HG03039 (cell line): Measurements from ENCODE around the gene GRIK2.

ENCODE experiments used
- ATAC-seq: cut with Tn5 transposase; IDR thresholded peaks from one replicate; pipeline ENCODE4 v1.9.1; 2021; ENCODE audit warnings: mild to moderate bottlenecking, moderate library complexity; ENCODE audit not compliant: unreplicated experiment

Gene GRIK2

DNA sequence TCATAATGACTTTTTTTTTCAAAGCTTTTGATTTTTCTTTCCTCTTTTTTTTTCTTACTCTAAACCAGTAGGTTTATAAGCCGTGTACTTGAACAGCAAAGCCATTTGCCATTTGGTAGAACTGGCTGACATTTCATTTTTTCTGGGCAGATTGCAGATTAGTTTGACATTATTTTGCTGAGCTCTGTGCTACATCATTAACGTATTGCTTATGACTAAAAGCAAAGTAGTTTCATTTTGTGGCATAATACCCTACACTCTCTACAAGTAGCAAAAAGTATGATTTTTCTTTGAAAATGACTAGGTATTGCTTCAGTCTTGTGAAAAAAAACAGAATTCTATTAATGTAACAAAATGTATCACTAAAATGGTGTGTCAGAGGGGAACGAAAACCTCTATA is 141.3 kb downstream of the GRIK2 start:
- no peak for ATAC-seq

GRCh38 chr6:101537753-101538316 is 144.3 kb downstream of the GRIK2 start:
- ATAC-seq: no peak

DNA sequence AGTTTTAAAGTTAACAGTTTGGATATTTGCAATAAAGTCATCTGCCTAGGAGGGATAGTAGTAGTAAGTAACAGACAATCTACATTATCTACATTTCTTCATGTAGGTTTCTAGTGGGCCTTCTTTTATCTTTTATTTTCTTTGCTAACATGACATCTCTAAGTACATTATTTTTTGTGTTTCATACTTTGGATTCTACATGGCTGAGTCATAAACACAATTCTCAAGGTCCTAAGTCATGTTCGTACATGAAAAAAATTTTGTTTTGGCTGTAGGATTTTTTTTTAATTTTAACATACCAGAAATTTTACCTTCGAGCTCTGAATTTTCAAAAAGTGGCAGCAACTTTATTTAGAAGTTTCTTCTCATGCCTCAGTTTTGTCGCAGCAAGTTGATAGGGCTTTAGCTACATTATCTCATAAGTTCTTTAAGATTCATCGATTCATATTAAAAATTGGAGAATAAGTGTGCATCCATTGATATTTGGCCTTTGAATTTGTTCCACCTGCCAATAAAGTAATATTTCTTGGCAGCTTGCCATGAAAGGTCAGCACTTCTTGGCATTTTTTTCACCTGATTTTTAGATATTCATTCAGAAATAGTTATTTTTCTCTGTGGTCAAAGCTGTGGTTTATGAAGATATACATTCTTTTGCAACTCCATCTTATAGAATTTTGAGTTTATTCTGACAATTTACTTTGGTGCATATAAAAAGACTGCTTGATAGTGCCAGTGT is 146.2 kb downstream of the GRIK2 start:
- ATAC-seq: no peak

DNA sequence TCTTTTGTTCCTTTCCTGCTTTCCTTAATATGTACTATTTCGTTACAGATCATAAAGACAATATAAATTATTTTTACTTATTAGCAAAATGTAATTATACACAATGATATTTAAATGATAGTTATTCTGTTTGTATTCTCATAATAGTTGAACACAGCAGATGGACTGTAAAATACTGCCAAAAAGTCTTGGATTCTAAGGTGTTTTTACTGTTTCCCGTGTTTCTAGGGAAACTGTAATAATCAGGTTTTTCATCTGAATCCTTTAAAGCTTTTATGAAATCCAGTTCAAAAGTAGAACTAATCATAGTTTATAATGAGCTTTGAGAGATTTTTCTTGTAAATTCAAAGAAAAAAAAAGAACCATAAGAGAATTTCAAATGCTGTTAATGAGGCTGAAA is 148.4 kb downstream of the GRIK2 start:
- no peak for ATAC-seq

GRCh38 chr6:101543796-101544195 is 150.3 kb downstream of the GRIK2 start:
- ATAC-seq: no peak

DNA sequence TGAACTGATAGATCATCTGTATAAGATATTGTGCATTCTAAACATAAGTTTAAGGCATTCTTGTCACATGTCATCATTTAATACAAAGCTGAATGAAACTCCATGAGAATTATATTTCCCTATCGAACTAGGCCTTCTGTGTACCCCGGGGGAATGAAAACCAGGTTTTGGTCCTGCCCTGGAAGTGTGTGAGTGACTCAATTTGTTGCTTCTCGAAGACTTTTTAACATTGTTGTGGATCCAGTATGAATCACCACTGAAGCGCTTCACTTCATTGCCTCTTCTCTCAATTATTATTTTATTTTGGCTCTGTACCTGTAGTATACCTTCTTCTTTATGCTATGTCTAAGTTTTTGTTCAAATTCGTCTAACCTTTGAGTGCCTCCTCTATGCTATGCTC is 150.8 kb downstream of the GRIK2 start:
- ATAC-seq: no peak

DNA sequence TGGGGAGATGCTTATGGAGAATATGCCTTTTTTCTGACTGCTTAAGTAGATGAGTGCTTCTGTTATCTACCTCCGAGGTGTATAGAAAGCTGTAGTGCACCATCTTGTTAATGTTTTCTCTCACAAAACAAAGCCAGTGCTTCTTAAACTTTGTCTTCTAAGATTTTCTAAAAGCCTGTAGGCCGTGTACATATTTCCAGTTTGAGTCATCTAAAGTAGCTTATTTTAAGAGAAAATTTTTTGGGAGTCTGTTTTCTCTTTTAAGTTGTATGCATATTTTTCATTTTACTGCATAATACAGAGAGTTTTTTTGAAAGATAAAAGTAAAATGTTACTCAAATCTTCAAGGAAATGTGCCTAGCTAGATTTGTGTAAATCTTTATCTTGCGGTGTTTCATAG is 151.7 kb downstream of the GRIK2 start:
- ATAC-seq: no peak

DNA sequence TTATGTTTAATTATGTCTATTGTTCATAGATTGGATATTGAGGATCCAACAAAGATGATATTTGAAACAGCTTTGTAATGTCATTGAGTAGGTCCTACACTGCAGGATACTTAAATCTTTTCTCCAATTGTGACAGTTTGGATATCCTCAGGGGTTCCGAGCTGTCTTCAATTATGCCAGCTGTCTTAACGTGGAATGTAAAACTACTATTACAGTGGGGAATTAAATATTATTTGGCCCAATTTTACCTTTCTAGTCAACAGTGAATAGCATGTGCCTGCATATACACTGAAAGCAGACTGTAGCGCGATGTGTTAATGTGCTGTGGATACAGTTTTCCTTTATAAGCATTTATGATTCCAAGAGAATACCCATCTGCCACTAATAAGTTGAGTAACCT is 156.9 kb downstream of the GRIK2 start:
- no peak for ATAC-seq

DNA sequence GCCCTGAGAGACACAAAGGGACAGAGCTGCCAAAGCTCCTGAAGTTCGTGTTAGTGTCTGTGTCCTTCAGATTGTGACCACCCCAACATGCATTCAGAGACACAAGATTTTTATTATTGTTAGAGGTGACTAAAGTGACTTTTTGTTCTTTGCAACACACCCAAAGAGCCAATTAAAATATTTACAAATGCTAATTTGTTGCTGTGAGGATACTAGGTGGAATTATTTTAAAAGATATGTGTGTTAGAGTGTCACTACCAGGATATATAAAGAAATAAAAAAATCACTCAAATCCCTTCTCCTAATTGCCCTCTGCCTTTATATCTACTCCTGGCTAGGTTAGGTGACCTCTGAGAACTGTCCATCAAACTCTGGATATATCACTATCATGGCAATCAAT is 160.7 kb downstream of the GRIK2 start:
- ATAC-seq: no peak

DNA sequence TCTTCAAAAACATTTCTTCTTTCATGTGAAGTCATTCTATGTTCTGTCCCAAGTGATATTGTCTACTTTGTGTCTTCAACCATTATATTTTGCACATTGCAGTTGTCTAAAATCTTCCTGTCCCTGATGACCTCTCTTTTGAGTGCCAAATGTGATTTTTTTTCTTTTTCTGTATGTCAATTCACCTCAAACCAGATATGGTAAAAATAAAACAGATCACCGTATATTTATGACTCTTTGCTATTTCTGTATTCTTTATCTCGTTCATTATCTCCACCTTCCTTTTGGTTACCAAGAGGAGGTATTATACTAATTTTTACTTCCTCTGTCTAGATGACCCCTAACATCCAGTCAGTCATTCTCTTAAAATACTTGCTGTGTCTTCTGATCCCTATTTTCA is 165.2 kb downstream of the GRIK2 start:
- no peak for ATAC-seq

GRCh38 chr6:101572627-101573026 is 179.1 kb downstream of the GRIK2 start:
- ATAC-seq: no peak

GRCh38 chr6:101577091-101577490 is 183.6 kb downstream of the GRIK2 start:
- ATAC-seq: no peak

GRCh38 chr6:101578306-101578705 is 184.8 kb downstream of the GRIK2 start:
- no peak for ATAC-seq

- ATAC-seq: no peak
Measured at GRCh38 chr6:101582792-101583191, 189.3 kb downstream of the GRIK2 start.

DNA sequence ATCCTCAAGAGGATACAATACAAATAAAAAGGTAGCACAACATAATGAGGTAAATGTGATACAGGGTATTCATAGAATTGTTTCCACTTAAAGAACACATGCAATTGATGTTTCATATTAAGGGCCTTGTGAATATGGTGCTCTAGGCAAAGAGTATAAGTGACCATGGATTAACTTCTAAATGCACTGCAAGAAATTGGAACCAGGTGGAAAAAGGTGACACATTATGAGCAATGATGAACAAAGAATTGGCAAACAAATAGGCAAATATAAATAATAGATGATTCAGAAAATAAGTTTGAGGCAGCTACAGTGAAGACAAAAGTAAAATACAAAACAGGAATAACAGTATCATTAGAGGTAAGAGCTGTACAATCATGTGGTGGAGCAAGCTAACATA is 192.0 kb downstream of the GRIK2 start:
- no peak for ATAC-seq

- no peak for ATAC-seq
Measured at GRCh38 chr6:101588343-101588742, 194.8 kb downstream of the GRIK2 start.

DNA sequence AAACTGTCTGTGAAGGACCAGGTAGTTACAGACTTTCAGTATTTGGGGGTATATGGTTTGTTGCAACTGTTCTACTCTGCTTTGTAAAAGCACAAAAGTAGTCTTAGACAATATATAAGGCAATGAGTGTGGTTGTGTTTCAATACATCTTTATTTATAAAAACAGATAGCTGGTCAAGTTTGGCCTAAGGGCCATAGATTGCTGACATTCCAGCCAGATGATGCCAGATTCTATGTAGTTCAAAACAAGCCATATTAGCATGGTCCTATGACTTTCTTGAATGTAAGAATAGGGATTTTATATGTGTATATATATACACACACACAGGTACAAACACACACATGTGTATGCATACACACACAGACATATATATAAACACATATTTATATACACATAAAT is 201.8 kb downstream of the GRIK2 start:
- ATAC-seq: no peak

DNA sequence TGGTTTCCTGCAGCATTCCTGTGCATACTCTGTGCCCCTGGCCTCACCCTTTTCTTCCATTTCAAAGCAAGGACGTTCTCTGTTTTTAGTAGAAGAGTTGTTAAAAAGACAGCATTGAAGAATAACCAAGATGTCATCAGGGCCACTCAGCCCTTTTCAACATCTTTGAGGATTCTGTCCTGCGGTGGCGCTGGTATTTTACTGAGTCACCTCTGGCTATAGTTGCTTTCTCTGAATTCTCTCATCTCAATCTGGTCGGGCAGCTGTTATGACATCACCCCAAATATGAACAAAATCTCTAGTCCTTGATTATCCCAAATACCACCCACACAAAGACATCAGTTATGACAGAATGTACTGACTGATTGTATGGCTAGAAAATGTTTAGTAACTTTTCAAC is 204.2 kb downstream of the GRIK2 start:
- ATAC-seq: no peak

GRCh38 chr6:101605426-101605825 is 211.9 kb downstream of the GRIK2 start:
- ATAC-seq: no peak

GRCh38 chr6:101605874-101606273 is 212.4 kb downstream of the GRIK2 start:
- ATAC-seq: peak; percentile 82

DNA sequence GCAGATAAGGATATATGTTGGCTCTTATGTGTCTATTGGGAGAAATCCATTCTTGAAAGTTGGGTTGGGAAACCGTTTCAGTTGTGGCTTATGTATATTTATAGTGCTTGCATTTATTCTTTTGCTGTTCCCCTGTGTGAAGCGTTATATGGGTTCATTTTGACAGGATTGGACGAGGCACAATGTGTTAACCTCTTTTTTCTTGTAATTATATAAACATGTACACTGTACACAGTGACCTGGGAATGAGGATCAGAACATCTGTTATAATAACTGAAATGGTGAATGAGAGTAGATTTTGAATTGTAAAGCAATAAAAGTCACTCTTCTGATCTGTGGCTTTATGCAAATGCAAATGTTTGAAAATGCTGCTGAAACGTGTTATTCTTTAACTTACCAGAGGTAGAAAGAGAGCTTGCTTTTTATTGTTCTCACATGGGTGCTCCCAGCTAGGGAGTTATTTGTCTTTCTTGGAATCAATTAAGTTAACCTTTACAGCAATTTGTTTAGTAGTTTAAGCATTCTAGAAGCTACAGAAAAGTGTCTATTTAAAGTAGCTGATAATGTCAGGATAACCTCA is 213.7 kb downstream of the GRIK2 start:
- no peak for ATAC-seq

DNA sequence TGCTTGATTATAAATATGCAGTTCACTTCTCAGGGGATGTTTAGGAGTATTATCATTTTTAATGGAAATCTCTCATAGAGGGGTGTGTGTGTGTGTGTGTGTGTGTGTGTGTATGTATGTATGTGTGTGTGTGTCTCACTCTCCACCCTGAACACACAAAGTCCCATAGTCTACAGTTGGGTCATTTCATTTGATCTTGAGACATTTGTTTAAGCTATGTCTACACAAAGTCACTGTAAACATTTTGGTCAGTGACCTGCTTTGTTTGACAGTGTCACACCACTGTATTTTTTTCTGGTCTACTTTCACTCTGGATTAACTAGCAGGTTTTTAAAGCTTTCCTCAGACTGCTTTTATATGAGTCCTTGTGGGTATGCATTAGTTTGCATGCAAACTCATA is 215.2 kb downstream of the GRIK2 start:
- ATAC-seq: no peak

DNA sequence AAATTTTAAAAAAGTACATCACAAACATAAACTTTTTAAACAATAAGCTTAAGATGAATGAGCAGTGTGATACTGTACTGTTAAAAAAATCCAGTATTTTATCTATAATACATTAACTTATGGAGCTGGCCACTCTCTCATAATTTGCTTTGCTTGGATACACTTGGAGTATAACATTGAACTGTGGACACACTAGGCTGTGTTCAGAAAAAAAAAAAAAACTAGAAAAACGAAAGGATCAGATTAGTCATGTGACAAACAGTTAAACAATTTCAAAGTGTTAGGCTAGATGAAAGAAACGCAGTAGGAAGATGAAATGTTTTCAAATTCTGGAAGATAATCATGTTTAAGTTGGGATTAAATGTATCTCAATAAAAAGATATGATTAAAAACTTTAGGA is 220.0 kb downstream of the GRIK2 start:
- no peak for ATAC-seq
